WTC11 (cell line): ENCODE measurements around the gene SNCA.

Experiments used
- AR ChIP-seq: fragments of 250-450 bp; sonication (Bioruptor Pico); IDR thresholded peaks from 2 replicates; pipeline ENCODE4 v1.9.0; 2021; ENCODE audit warnings: mild to moderate bottlenecking
- ATF1 ChIP-seq: sonication (generic); formaldehyde crosslinking; IDR thresholded peaks from 2 replicates; pipeline ENCODE4 v1.8.1; 2023; ENCODE audit warnings: mild to moderate bottlenecking, moderate library complexity, missing genetic modification reagents
- ATF3 ChIP-seq: sonication (generic); formaldehyde crosslinking; conservative IDR thresholded peaks from 2 replicates; pipeline ENCODE4 v1.8.1; 2022; ENCODE audit warnings: mild to moderate bottlenecking, missing genetic modification reagents
- CTCF ChIP-seq: fragments of 200-600 bp; IDR thresholded peaks from 2 replicates; pipeline ENCODE4 v1.8.0; 2022; ENCODE audit warnings: antibody characterized with exemption
- E2F1 ChIP-seq: sonication (generic); formaldehyde crosslinking; IDR thresholded peaks from 2 replicates; pipeline ENCODE4 v1.8.0; 2022; ENCODE audit warnings: mild to moderate bottlenecking, missing genetic modification reagents
- HMGXB4 ChIP-seq: sonication (generic); formaldehyde crosslinking; IDR thresholded peaks from 2 replicates; pipeline ENCODE4 v1.8.1; 2023; ENCODE audit warnings: mild to moderate bottlenecking, moderate library complexity, missing genetic modification reagents
- IRF2 ChIP-seq: sonication (generic); formaldehyde crosslinking; IDR thresholded peaks from 2 replicates; pipeline ENCODE4 v1.8.0; 2022; ENCODE audit warnings: low read depth, missing genetic modification reagents, borderline replicate concordance
- MAX ChIP-seq: sonication (generic); formaldehyde crosslinking; IDR thresholded peaks from 2 replicates; pipeline ENCODE4 v1.8.0; 2022; ENCODE audit warnings: mild to moderate bottlenecking, missing genetic modification reagents
- SP1 ChIP-seq: sonication (generic); formaldehyde crosslinking; conservative IDR thresholded peaks from 2 replicates; pipeline ENCODE4 v1.8.1; 2022; ENCODE audit warnings: missing genetic modification reagents
- TP53 ChIP-seq: sonication (generic); formaldehyde crosslinking; IDR thresholded peaks from 2 replicates; pipeline ENCODE4 v1.8.1; 2023; ENCODE audit warnings: mild to moderate bottlenecking, missing genetic modification reagents
- USF2 ChIP-seq: sonication (generic); formaldehyde crosslinking; IDR thresholded peaks from 2 replicates; pipeline ENCODE4 v1.8.1; 2023; ENCODE audit warnings: mild to moderate bottlenecking, missing genetic modification reagents, moderate library complexity
- ZBTB21 ChIP-seq: sonication (generic); formaldehyde crosslinking; IDR thresholded peaks from 2 replicates; pipeline ENCODE4 v1.8.1; 2023; ENCODE audit warnings: mild to moderate bottlenecking, missing genetic modification reagents, borderline replicate concordance

- no peak for TF ChIP-seq CTCF
- no peak for TF ChIP-seq AR
- no peak for TF ChIP-seq E2F1 (CRISPR knock-in tag)
- no peak for TF ChIP-seq ZBTB21
- no peak for TF ChIP-seq IRF2
- no peak for TF ChIP-seq USF2 (CRISPR knock-in tag)
- no peak for TF ChIP-seq ATF1 (CRISPR knock-in tag)
- no peak for TF ChIP-seq ATF3 (CRISPR knock-in tag)
- TF ChIP-seq TP53: no peak
- no peak for TF ChIP-seq HMGXB4
- TF ChIP-seq MAX (CRISPR knock-in tag): no peak
- no peak for TF ChIP-seq SP1 (CRISPR knock-in tag)
Measured at GRCh38 chr4:89797117-89797516, 39.8 kb downstream of the SNCA start.
